ENCODE measurements around the gene HOATZ. TPM values are rescaled to one million over a fixed set of nuclear protein-coding genes. Genes with fewer than 3 reads are reported as not detected.

Gene HOATZ
- polyA plus RNA-seq, 1 of the 3 experiments (the other 2 are of a cell fraction) = 4.9 TPM

- no peak for TF ChIP-seq CTCF (IDR thresholded peaks at IDR 0.05)
- TF ChIP-seq RFX5 (IDR thresholded peaks at IDR 0.05; ENCODE audit: low read length) = no peak
- TF ChIP-seq YY1 (IDR thresholded peaks at IDR 0.05; ENCODE audit: low read depth) = no peak
Observed at GRCh38 chr11:111513240-111513605, 1.4 kb upstream of the HOATZ start (continued).

- Histone ChIP-seq H3K4me3 (ENCODE audit: low read depth in 2 of 2, low read length in 1 of 2) (no peak overlapping the region), H3K36me3 (replicated peaks in 1 of 2; ENCODE audit: control insufficient read depth in 1 of 2, insufficient read depth in 2 of 2, low read length in 1 of 2) (no peaks in the 10 kb centered on the region), H3K79me2 (ENCODE audit: insufficient read depth) (no peaks in the 10 kb centered on the region), H3K9ac (no peak overlapping the region), H4K20me1 (ENCODE audit: insufficient read depth) (no peaks in the 10 kb centered on the region), H3K9me2 (no peaks in the 10 kb centered on the region), H3K27me3 (ENCODE audit: insufficient read depth) (no peaks in the 10 kb centered on the region), H3K4me2 (0 out of 2 replicates have a peak overlapping the region, but pooled peaks have one; percentile 2), H3K27ac (ENCODE audit: low read depth in 2 of 2, low read length in 1 of 2) (peak overlapping the region in 1 of 2 experiments; percentile 41; a peak in 3 of 4 replicates), H3K4me1 (ENCODE audit: control insufficient read depth in 1 of 2, insufficient read depth in 2 of 2, low read depth in 1 of 2, low read length in 1 of 2) (peaks cover 15% of the 10 kb centered on the region in 2 experiments; a peak in 3 of 4 replicates), H2AFZ (ENCODE audit: low read depth) (peak overlapping the region; percentile 20; the same call in 1 of the 2 replicates), H3F3A (replicated peaks; ENCODE audit: insufficient read depth) (peaks cover 17% of the 10 kb centered on the region), H3K9me3 (no peaks in the 10 kb centered on the region)
- TF ChIP-seq RCOR1 (IDR thresholded peaks at IDR 0.05; ENCODE audit: low read length) (no peak), GABPA (IDR thresholded peaks at IDR 0.05; ENCODE audit: low read depth) (no peak), MEF2A (IDR thresholded peaks at IDR 0.05; ENCODE audit: borderline replicate concordance, low read depth) (no peak), CTCF (IDR thresholded peaks at IDR 0.05) (no peak), FOSL2 (IDR thresholded peaks at IDR 0.05; ENCODE audit: borderline replicate concordance, low read depth) (no peak), TEAD4 (IDR thresholded peaks at IDR 0.05; ENCODE audit: borderline replicate concordance, insufficient read depth) (0 out of 2 replicates have a peak, but pooled peaks have one; percentile 15), GATA2 (CRISPR knock-in tag; IDR thresholded peaks at IDR 0.05) (no peak), ZBTB33 (IDR thresholded peaks at IDR 0.05; ENCODE audit: borderline replicate concordance, low read depth) (no peak), TCF12 (IDR thresholded peaks at IDR 0.05) (peak; percentile 33), NFIC (IDR thresholded peaks at IDR 0.05; ENCODE audit: borderline replicate concordance) (no peak), PBX3 (IDR thresholded peaks at IDR 0.05) (no peak), RFX5 (IDR thresholded peaks at IDR 0.05; ENCODE audit: low read length) (no peak), RAD21 (IDR thresholded peaks at IDR 0.05; ENCODE audit: low read length) (no peak), JUND (IDR thresholded peaks at IDR 0.05) (0 out of 2 replicates have a peak, but pooled peaks have one; percentile 21)
- TF ChIP-seq, protein P1, sequence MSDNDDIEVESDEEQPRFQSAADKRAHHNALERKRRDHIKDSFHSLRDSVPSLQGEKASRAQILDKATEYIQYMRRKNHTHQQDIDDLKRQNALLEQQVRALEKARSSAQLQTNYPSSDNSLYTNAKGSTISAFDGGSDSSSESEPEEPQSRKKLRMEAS (IDR thresholded peaks at IDR 0.05; ENCODE audit: low read depth) = no peak
- 6% methylated on average over 2 of the region's 2 CpGs for WGBS (ENCODE audit: low lambda C conversion rate)
- POLR2A ChIA-PET = no interaction called here
- no peak for DNase-seq
- CTCF ChIA-PET = no interaction called here
Observed at GRCh38 chr11:111515591-111515990, 1.0 kb downstream of the HOATZ start.

All from SK-N-SH (cell line).